ENCODE results near the gene CLPTM1. TPM values are rescaled to one million over a fixed set of nuclear protein-coding genes. Genes with fewer than 3 reads are reported as not detected.
A peak's percentile ranks its signal among the peaks of the same experiment; 100 is the strongest.
"Not testable (repeated sequence)": the region's sequence is repeated elsewhere in the genome, so short reads cannot be mapped to it uniquely, and the experiment has no call there.

The CLPTM1 gene
- polyA plus RNA-seq, 1 of the 3 experiments (the other 2 are of a cell fraction): 86.5 TPM

GRCh38 chr19:44925114-44925891 is 29.9 kb upstream of the CLPTM1 start:
- H3K27ac ChIP-seq (ENCODE audit: low read depth in 2 of 2, low read length in 1 of 2): no peak overlapping the region
- no peaks in the 10 kb centered on the region for H3K79me2 ChIP-seq (ENCODE audit: insufficient read depth)
- H3K4me3 ChIP-seq (ENCODE audit: low read depth in 2 of 2, low read length in 1 of 2): no peak overlapping the region
- no peaks in the 10 kb centered on the region for H4K20me1 ChIP-seq (ENCODE audit: insufficient read depth)
- H3K9me3 ChIP-seq: no peaks in the 10 kb centered on the region
- no peak overlapping the region for H3K9ac ChIP-seq
- no peak overlapping the region for H2AFZ ChIP-seq (ENCODE audit: low read depth)
- H3K4me2 ChIP-seq: no peak overlapping the region
- ChIA-PET CTCF (interaction anchor here (0.7 to 3.2 kb wide), 3 partner anchors 10 to 384 kb away, joined by 3 to 14 read pairs (median 4); partner anchors contain the start of gene APOC1), POLR2A (no interaction called here)
- H3K27me3 ChIP-seq (ENCODE audit: insufficient read depth): no peaks in the 10 kb centered on the region
- no peak for TF ChIP-seq TCF12 (IDR thresholded peaks at IDR 0.05)
- TF ChIP-seq EZH2phosphoT487 (IDR thresholded peaks at IDR 0.05; ENCODE audit: borderline replicate concordance, low read depth): no peak
- no peak for TF ChIP-seq RCOR1 (IDR thresholded peaks at IDR 0.05; ENCODE audit: low read length)
- no peak for TF ChIP-seq SMC3 (IDR thresholded peaks at IDR 0.05; ENCODE audit: low read depth, low read length)
- no peak for TF ChIP-seq YY1 (IDR thresholded peaks at IDR 0.05; ENCODE audit: low read depth)
- TF ChIP-seq MXI1 (IDR thresholded peaks at IDR 0.05; ENCODE audit: low read depth, low read length): no peak
- no peak for TF ChIP-seq EP300 (IDR thresholded peaks at IDR 0.05; ENCODE audit: borderline replicate concordance in 1 of 2, low read depth in 1 of 2, low read length in 1 of 2)
- no peak for TF ChIP-seq CTCF (IDR thresholded peaks at IDR 0.05)
- TF ChIP-seq RXRA (IDR thresholded peaks at IDR 0.05; ENCODE audit: borderline replicate concordance, low read depth): no peak
- TF ChIP-seq RAD21 (IDR thresholded peaks at IDR 0.05; ENCODE audit: low read length): no peak
- no peak for TF ChIP-seq GABPA (IDR thresholded peaks at IDR 0.05; ENCODE audit: low read depth)
- TF ChIP-seq MEF2A (IDR thresholded peaks at IDR 0.05; ENCODE audit: borderline replicate concordance, low read depth): no peak
- no peak for TF ChIP-seq CHD2 (IDR thresholded peaks at IDR 0.05; ENCODE audit: low read length, partially characterized antibody)
- TF ChIP-seq IRF3 (IDR thresholded peaks at IDR 0.05; ENCODE audit: low read depth, low read length): no peak
- TF ChIP-seq REST (IDR thresholded peaks at IDR 0.05; ENCODE audit: low read depth, low read length): no peak
- no peak for TF ChIP-seq NRF1 (IDR thresholded peaks at IDR 0.05; ENCODE audit: low read depth, low read length)
- no peak for TF ChIP-seq MAX (IDR thresholded peaks at IDR 0.05; ENCODE audit: low read depth)
- TF ChIP-seq FOXM1 (IDR thresholded peaks at IDR 0.05; ENCODE audit: low read depth): no peak
- no peak for TF ChIP-seq RFX5 (IDR thresholded peaks at IDR 0.05; ENCODE audit: low read length)
- no peaks in the 10 kb centered on the region for H3F3A ChIP-seq (replicated peaks; ENCODE audit: insufficient read depth)
- 64% methylated on average over 8 of the region's 8 CpGs for WGBS (ENCODE audit: low lambda C conversion rate)
- no peaks in the 10 kb centered on the region for H3K36me3 ChIP-seq (replicated peaks in 1 of 2; ENCODE audit: control insufficient read depth in 1 of 2, insufficient read depth in 2 of 2, low read length in 1 of 2)
- no peaks in the 10 kb centered on the region; a peak in 1 of 4 replicates for H3K4me1 ChIP-seq (ENCODE audit: control insufficient read depth in 1 of 2, insufficient read depth in 2 of 2, low read depth in 1 of 2, low read length in 1 of 2)
- no peaks in the 10 kb centered on the region for H3K9me2 ChIP-seq
- no peak for DNase-seq

GRCh38 chr19:44926245-44927077 is 28.7 kb upstream of the CLPTM1 start:
- CTCF ChIA-PET: interaction anchor here (0.7 to 1.2 kb wide), 2 partner anchors 11 to 383 kb away, joined by 3 to 4 read pairs; partner anchors contain the start of gene APOC1
- H2AFZ ChIP-seq (ENCODE audit: low read depth); H3K36me3 ChIP-seq (replicated peaks in 1 of 2; ENCODE audit: control insufficient read depth in 1 of 2, insufficient read depth in 2 of 2, low read length in 1 of 2); H3F3A ChIP-seq (replicated peaks; ENCODE audit: insufficient read depth); H3K9ac ChIP-seq; H3K79me2 ChIP-seq (ENCODE audit: insufficient read depth); H3K9me2 ChIP-seq; H4K20me1 ChIP-seq (ENCODE audit: insufficient read depth); H3K4me1 ChIP-seq (ENCODE audit: control insufficient read depth in 1 of 2, insufficient read depth in 2 of 2, low read depth in 1 of 2, low read length in 1 of 2); POLR2A ChIA-PET; H3K9me3 ChIP-seq; H3K4me3 ChIP-seq (ENCODE audit: low read depth in 2 of 2, low read length in 1 of 2); H3K27ac ChIP-seq (ENCODE audit: low read depth in 2 of 2, low read length in 1 of 2): not testable (repeated sequence)
- 60% methylated on average over 14 of the region's 19 CpGs for whole genome bisulfite sequencing (ENCODE audit: low lambda C conversion rate)
- H3K27me3 ChIP-seq (ENCODE audit: insufficient read depth): 0 out of 2 replicates have a peak, but pooled peaks cover 11% of the 10 kb centered on the region
- H3K4me2 ChIP-seq: peak overlapping the region; percentile 63
- peak; percentile 33 for DNase-seq

Measured in SK-N-SH (cell line).